ENCODE data around the gene SIVA1. TPM values are rescaled to one million over a fixed set of nuclear protein-coding genes. Genes with fewer than 3 reads are reported as not detected.

SIVA1 gene
- total RNA-seq, 2 donors from 2014 or later: 137 to 238 TPM

DNA sequence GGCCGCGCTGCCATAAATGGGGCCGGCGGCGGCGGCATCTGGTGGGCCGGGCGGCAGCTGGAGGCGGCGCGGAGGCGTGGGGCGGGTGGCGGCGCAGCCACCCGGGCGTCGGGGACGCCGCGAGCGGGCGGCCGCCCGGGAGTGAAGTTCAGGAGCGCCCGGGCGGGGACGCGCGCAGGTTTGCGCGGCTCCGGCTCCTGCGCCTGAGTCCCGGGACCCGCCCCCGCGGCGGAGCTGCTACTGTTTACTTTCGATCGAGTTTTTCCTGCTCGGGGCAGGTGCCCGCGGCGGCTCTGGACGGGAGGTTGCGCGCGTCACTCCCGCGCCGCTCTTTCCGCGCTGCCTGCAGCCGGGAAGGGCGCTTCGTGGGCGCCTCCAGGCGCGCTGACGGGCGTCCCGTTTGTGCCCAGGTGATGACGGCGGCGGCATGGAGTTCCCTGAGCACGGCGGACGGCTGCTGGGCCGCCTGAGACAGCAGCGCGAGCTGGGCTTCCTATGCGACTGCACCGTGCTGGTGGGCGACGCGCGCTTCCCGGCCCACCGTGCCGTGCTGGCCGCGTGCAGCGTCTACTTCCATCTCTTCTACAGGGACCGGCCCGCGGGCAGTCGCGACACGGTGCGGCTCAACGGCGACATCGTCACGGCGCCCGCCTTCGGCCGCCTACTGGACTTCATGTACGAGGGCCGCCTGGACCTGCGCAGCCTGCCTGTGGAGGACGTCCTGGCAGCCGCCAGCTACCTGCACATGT is 48.0 kb downstream of the SIVA1 start, which contains the start of gene ZBTB42:
Gene ZBTB42 (plus strand): TSS at position 331 of the 749 bp plus-strand sequence. CDS start 97 bp downstream, at position 428.
- H3K27me3 ChIP-seq: no peaks in the 10 kb centered on the region
- peaks cover 0 to 72% of the 10 kb centered on the region in 2 donors for H3K4me1 ChIP-seq
- H3K36me3 ChIP-seq: no peaks in the 10 kb centered on the region

DNA sequence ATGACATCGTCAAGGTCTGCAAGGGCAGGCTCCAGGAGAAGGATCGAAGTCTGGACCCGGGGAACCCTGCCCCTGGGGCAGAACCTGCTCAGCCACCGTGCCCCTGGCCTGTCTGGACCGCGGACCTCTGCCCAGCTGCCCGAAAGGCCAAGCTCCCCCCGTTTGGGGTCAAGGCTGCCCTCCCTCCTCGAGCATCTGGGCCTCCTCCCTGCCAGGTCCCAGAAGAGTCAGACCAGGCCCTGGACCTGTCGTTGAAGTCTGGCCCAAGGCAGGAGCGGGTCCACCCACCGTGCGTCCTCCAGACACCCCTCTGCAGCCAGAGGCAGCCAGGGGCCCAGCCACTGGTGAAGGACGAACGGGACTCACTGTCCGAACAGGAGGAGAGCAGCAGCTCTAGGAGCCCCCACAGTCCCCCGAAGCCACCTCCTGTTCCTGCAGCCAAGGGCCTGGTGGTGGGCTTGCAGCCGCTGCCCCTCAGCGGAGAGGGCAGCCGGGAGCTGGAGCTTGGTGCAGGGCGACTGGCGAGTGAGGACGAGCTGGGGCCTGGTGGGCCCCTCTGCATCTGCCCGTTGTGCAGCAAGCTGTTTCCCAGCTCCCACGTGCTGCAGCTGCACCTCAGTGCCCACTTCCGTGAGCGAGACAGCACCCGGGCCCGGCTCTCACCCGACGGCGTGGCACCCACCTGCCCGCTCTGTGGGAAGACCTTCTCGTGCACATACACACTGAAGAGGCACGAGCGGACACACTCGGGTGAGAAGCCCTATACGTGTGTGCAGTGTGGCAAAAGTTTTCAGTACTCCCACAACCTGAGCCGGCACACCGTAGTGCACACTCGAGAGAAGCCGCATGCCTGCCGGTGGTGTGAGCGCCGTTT is 48.8 kb downstream of the SIVA1 start:
- Histone ChIP-seq H3K9me3 (no peaks in the 10 kb centered on the region), H3K27ac (peak overlapping the region; percentile 77 to 80), H3K36me3 (no peaks in the 10 kb centered on the region), H3K4me3 (peak overlapping the region; percentile 56 to 76), H3K27me3 (no peaks in the 10 kb centered on the region), H3K4me1 (peaks cover 0 to 66% of the 10 kb centered on the region in 2 donors)
- TF ChIP-seq, protein P1, sequence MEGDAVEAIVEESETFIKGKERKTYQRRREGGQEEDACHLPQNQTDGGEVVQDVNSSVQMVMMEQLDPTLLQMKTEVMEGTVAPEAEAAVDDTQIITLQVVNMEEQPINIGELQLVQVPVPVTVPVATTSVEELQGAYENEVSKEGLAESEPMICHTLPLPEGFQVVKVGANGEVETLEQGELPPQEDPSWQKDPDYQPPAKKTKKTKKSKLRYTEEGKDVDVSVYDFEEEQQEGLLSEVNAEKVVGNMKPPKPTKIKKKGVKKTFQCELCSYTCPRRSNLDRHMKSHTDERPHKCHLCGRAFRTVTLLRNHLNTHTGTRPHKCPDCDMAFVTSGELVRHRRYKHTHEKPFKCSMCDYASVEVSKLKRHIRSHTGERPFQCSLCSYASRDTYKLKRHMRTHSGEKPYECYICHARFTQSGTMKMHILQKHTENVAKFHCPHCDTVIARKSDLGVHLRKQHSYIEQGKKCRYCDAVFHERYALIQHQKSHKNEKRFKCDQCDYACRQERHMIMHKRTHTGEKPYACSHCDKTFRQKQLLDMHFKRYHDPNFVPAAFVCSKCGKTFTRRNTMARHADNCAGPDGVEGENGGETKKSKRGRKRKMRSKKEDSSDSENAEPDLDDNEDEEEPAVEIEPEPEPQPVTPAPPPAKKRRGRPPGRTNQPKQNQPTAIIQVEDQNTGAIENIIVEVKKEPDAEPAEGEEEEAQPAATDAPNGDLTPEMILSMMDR (IDR thresholded peaks at IDR 0.05): no peak
- DNase-seq (ENCODE audit: low spot score): no peak

More for the DNA sequence above, 48.0 kb downstream of the SIVA1 start, which contains the start of gene ZBTB42:
- TF ChIP-seq, protein P1 (IDR thresholded peaks at IDR 0.05): no peak
- peak within 1 kb of the TSS; percentile 56 to 76 for H3K4me3 ChIP-seq
- DNase-seq (ENCODE audit: low spot score): no peak
- no peaks in the 10 kb centered on the region for H3K9me3 ChIP-seq
- peak within 1 kb of the TSS; percentile 96 for H3K27ac ChIP-seq

DNA sequence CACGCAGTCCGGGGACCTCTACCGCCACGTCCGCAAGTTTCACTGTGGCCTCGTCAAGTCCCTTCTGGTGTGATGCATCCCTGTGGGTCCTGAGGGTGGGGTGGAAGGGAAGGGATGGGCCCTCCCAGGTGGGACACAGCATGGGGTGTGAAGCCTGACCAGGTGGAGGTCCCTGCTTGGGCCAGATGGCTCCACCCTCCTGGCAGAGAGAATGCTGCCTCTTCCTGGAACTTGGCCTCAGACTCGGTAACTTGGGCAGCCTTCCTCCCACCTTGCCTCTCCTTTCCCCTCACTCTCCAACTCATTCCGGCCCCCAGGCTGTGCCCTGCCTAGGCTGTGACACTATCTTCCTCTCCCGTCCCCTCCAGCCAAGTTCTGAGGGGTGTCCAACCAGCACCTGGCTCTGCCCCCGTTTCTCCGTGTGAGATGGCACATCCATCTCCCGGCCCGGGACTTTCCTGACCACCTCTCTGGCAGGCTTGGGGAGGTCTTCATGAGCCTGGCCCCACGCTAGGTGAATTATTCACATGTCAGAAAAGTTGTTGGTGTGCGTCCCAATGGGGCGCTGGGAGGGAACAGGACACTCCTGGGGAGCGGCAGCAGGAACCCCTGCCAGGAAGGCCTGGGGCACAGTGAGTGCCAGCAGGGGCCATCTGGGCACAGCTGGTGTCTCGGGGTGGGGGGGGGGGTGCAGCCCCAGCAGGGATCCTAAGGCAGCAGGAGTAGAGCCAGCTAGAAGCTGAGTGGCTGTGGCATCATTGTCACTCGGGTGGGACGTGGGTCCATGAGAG is 49.6 kb downstream of the SIVA1 start:
- H3K36me3 ChIP-seq: no peaks in the 10 kb centered on the region
- H3K4me1 ChIP-seq: peaks cover 0 to 58% of the 10 kb centered on the region in 2 donors
- TF ChIP-seq, protein P1 (IDR thresholded peaks at IDR 0.05): no peak
- DNase-seq (ENCODE audit: low spot score): no peak
- no peaks in the 10 kb centered on the region for H3K27me3 ChIP-seq
- H3K27ac ChIP-seq: no peak overlapping the region
- H3K4me3 ChIP-seq: no peak overlapping the region
- no peaks in the 10 kb centered on the region for H3K9me3 ChIP-seq

DNA sequence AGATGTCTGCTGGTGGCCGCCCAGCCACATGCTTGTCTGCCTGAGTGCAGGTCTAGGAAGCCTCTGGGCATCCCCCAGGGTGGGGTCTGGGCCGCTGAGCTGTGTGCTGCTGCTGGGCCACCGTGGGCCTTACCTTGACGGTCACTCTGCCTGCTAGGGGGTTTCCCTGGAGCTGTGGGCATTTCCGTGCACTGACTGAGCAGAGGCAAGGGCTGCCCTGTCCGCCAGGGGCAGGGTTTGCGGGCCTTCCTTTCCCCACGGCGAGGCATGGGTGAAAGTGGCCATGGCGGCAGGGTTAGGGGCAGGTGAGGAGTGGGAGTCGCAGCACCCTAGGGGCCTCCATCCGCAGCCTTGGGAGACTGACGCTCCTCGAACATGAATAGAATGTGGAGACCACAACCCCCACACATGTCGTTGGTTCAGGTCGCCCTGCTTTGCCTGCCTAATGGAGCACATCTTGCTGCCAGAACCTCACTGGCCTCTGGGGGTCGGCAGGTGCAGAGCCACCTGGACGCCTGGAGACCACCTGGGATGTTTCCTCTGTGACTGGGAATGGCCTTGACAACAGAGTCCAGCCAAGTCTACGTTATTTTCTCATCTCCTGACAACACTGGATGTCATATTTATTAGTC is 50.4 kb downstream of the SIVA1 start:
- Histone ChIP-seq H3K36me3 (no peaks in the 10 kb centered on the region), H3K27me3 (no peaks in the 10 kb centered on the region), H3K4me1 (peaks cover 0 to 50% of the 10 kb centered on the region in 2 donors), H3K4me3 (no peak overlapping the region), H3K27ac (no peak overlapping the region), H3K9me3 (no peaks in the 10 kb centered on the region)
- TF ChIP-seq, protein P1 (IDR thresholded peaks at IDR 0.05): no peak
- no peak for DNase-seq (ENCODE audit: low spot score)

DNA sequence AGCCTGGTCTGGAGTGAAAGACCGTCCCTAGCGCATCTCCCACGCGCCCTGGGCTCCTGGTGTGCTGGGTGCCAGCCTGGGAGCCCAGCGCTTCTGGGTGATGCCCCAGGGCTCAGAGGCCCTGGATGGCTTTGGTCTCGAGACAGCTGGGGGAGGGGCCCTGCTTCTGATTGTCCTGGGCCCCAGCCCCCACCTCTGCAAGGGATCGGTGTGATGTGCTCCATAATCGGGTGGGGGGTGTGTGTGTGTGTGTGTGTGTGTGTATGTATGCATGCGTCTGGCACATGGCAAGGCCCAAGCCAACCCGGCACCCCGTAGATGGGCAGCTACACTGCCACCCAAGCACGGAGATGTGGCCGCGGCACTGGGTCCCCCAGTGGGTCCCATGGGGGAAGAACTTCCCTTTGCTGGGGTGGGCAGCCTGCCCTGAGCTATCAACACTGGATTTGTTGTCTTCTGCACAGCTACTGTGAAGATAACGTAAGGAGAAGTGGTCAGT is 51.0 kb downstream of the SIVA1 start:
- DNase-seq (ENCODE audit: low spot score): no peak
- H3K36me3 ChIP-seq: no peaks in the 10 kb centered on the region
- H3K27ac ChIP-seq: no peak overlapping the region
- H3K4me1 ChIP-seq: peaks cover 0 to 48% of the 10 kb centered on the region in 2 donors
- TF ChIP-seq, protein P1 (IDR thresholded peaks at IDR 0.05): no peak
- no peaks in the 10 kb centered on the region for H3K27me3 ChIP-seq
- no peak overlapping the region for H3K4me3 ChIP-seq
- H3K9me3 ChIP-seq: no peaks in the 10 kb centered on the region
